GM12878 (cell line): ENCODE data around the gene TMCO1.

Experiments
- MEF2A ChIP-seq: IDR thresholded peaks from 2 replicates; pipeline ENCODE4 v1.6.1; 2011; ENCODE audit warnings: low read depth, mild to moderate bottlenecking, low read length, moderate library complexity; ENCODE audit not compliant: insufficient read depth
- MYC ChIP-seq: IDR thresholded peaks from 2 replicates; pipeline ENCODE4 v1.6.1; 2011; ENCODE audit warnings: mild to moderate bottlenecking, low read length, moderate library complexity, inconsistent platforms; ENCODE audit not compliant: insufficient read depth, insufficient replicate concordance, insufficient read length, severe bottlenecking
- NR2C2 ChIP-seq: IDR thresholded peaks from 2 replicates; pipeline ENCODE4 v1.6.1; 2011; ENCODE audit warnings: borderline replicate concordance, low read depth; ENCODE audit not compliant: control insufficient read depth, insufficient read length
- POLR2A ChIP-seq: IDR thresholded peaks from 2 replicates; pipeline ENCODE4 v1.6.1; 2011; ENCODE audit warnings: low read depth, mild to moderate bottlenecking, low read length
- POLR2AphosphoS5 ChIP-seq: IDR thresholded peaks from 2 replicates; pipeline ENCODE4 v1.6.1; 2011; ENCODE audit warnings: mild to moderate bottlenecking, low read length, inconsistent platforms
- RFX5 ChIP-seq: IDR thresholded peaks from 2 replicates; pipeline ENCODE4 v1.6.1; 2011; ENCODE audit warnings: low read depth, low read length, improper control_type of control experiment
- SPI1 ChIP-seq: IDR thresholded peaks from 2 replicates; pipeline ENCODE4 v1.6.1; 2011; ENCODE audit warnings: low read depth, mild to moderate bottlenecking, low read length, moderate library complexity, borderline replicate concordance; ENCODE audit not compliant: insufficient read depth
- SREBF2 ChIP-seq: IDR thresholded peaks from 2 replicates; pipeline ENCODE4 v1.6.1; 2012; ENCODE audit warnings: mild to moderate bottlenecking, low read length
- TF ChIP-seq, protein P1 (sequence below), 3 experiments: IDR thresholded peaks in 2 of 3; conservative IDR thresholded peaks in 1 of 3; 2 replicates each; pipeline ENCODE4 v1.5.1; 2011; ENCODE audit warnings: low read depth in 3 of 3, low read length in 3 of 3, mild to moderate bottlenecking in 3 of 3, control low read depth in 2 of 3, moderate library complexity in 2 of 3, inconsistent platforms in 1 of 3, mixed read lengths in 1 of 3; ENCODE audit not compliant: control insufficient read depth in 2 of 3, insufficient read depth in 1 of 3; ENCODE audit errors: extremely low read depth in 1 of 3
- TF ChIP-seq, protein P2 (sequence below): IDR thresholded peaks from 2 replicates; pipeline ENCODE4 v1.6.1; 2011; ENCODE audit warnings: low read depth, low read length, improper control_type of control experiment, borderline replicate concordance

DNA sequence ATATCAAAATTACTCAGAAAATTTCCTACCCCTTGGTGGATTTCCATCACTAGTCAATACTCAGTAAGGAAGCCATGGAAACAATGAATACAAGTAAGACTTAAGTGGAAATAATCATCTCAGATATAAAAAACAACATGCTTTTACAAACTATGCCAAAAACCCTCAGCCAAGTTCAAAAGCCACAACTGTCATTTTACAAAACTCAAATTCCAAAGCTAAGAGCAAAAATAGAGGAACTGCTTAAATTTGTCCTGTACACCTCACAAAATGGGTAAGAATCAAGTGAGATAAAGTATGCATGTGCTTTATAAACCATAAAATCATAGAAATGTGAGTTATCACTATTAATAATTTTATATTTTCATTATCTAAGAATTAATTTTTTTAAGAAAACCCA, 9.6 kb downstream of the TMCO1 start:
- no peak for TF ChIP-seq POLR2A
- TF ChIP-seq SPI1, result no peak
- TF ChIP-seq, protein P1, sequence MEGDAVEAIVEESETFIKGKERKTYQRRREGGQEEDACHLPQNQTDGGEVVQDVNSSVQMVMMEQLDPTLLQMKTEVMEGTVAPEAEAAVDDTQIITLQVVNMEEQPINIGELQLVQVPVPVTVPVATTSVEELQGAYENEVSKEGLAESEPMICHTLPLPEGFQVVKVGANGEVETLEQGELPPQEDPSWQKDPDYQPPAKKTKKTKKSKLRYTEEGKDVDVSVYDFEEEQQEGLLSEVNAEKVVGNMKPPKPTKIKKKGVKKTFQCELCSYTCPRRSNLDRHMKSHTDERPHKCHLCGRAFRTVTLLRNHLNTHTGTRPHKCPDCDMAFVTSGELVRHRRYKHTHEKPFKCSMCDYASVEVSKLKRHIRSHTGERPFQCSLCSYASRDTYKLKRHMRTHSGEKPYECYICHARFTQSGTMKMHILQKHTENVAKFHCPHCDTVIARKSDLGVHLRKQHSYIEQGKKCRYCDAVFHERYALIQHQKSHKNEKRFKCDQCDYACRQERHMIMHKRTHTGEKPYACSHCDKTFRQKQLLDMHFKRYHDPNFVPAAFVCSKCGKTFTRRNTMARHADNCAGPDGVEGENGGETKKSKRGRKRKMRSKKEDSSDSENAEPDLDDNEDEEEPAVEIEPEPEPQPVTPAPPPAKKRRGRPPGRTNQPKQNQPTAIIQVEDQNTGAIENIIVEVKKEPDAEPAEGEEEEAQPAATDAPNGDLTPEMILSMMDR (IDR thresholded peaks at IDR 0.05 in 2 of 3, conservative IDR thresholded peaks at IDR 0.05 in 1 of 3; ENCODE audit: control insufficient read depth in 2 of 3, extremely low read depth in 1 of 3, insufficient read depth in 1 of 3, low read depth in 3 of 3, low read length in 3 of 3), result no peak
- no peak for TF ChIP-seq MYC
- no peak for TF ChIP-seq NR2C2
- TF ChIP-seq SREBF2, result no peak
- TF ChIP-seq, protein P2, sequence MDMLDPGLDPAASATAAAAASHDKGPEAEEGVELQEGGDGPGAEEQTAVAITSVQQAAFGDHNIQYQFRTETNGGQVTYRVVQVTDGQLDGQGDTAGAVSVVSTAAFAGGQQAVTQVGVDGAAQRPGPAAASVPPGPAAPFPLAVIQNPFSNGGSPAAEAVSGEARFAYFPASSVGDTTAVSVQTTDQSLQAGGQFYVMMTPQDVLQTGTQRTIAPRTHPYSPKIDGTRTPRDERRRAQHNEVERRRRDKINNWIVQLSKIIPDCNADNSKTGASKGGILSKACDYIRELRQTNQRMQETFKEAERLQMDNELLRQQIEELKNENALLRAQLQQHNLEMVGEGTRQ, result no peak
- no peak for TF ChIP-seq POLR2AphosphoS5
- TF ChIP-seq RFX5, result no peak
- TF ChIP-seq MEF2A, result no peak
